NCI-H1694 treated with DMSO at 0.1 percent for 48 hours (cell line): ENCODE measurements around the gene FAM171A1.
"Not testable (repeated sequence)": the region's sequence is repeated elsewhere in the genome, so short reads cannot be mapped to it uniquely, and the experiment has no call there.

Source experiments
- DNase-seq: peaks from one replicate; lab custom pipeline; 2025; lab: John Stamatoyannopoulos, UW

Gene FAM171A1

GRCh38 chr10:15208221-15208620 lies 162.9 kb downstream of the FAM171A1 start:
- no peak for DNase-seq

GRCh38 chr10:15207410-15207809 lies 163.7 kb downstream of the FAM171A1 start:
- not testable (repeated sequence) for DNase-seq

- no peak for DNase-seq
These were observed 168.4 kb downstream of the FAM171A1 start for GRCh38 chr10:15202639-15203038.

- DNase-seq: not testable (repeated sequence)
These were observed 168.8 kb downstream of the FAM171A1 start for GRCh38 chr10:15202301-15202621.

GRCh38 chr10:15201589-15202300 lies 169.3 kb downstream of the FAM171A1 start:
- no peak for DNase-seq

GRCh38 chr10:15200626-15201025 lies 170.5 kb downstream of the FAM171A1 start:
- DNase-seq: no peak

GRCh38 chr10:15197911-15198310 lies 173.2 kb downstream of the FAM171A1 start:
- no peak for DNase-seq

- DNase-seq: no peak
These were observed 173.8 kb downstream of the FAM171A1 start for GRCh38 chr10:15197276-15197675.

- DNase-seq: no peak
These were observed 174.9 kb downstream of the FAM171A1 start for GRCh38 chr10:15196021-15196834.

- no peak for DNase-seq
These were observed 181.8 kb downstream of the FAM171A1 start for GRCh38 chr10:15189133-15189885.

- no peak for DNase-seq
These were observed 182.5 kb downstream of the FAM171A1 start for GRCh38 chr10:15188603-15189002.

GRCh38 chr10:15183689-15184481 lies 187.2 kb downstream of the FAM171A1 start:
- no peak for DNase-seq

- DNase-seq: no peak
These were observed 188.4 kb downstream of the FAM171A1 start for GRCh38 chr10:15182540-15183207.

- DNase-seq: no peak
These were observed 189.4 kb downstream of the FAM171A1 start for GRCh38 chr10:15181576-15182156.

- DNase-seq: no peak
These were observed 190.4 kb downstream of the FAM171A1 start for GRCh38 chr10:15180736-15181135.

GRCh38 chr10:15176269-15176668 lies 194.8 kb downstream of the FAM171A1 start:
- DNase-seq: no peak

- no peak for DNase-seq
These were observed 195.5 kb downstream of the FAM171A1 start for GRCh38 chr10:15175587-15175986.

- no peak for DNase-seq
These were observed 198.7 kb downstream of the FAM171A1 start for GRCh38 chr10:15172306-15172840.

- DNase-seq: peak; percentile 46
These were observed 201.3 kb downstream of the FAM171A1 start for GRCh38 chr10:15169555-15170401.
